NB4 (cell line): ENCODE measurements around the gene ETV5.

Experiments used
- DNase-seq: peaks from one replicate; pipeline ENCODE4 v3.0.0; 2010; ENCODE audit warnings: low read depth
- H3K4me3 ChIP-seq: one replicate; pipeline ENCODE4 v1.5.1; 2011; ENCODE audit warnings: mild to moderate bottlenecking, low read depth, low read length, moderate library complexity
- CTCF ChIP-seq: IDR thresholded peaks from one replicate; pipeline ENCODE4 v1.5.1; 2012; ENCODE audit warnings: low read depth, low read length
- MAX ChIP-seq: IDR thresholded peaks from 2 replicates; pipeline ENCODE4 v1.6.1; 2011; ENCODE audit warnings: low read depth, low read length
- MYC ChIP-seq: IDR thresholded peaks from 2 replicates; pipeline ENCODE4 v1.6.1; 2011; ENCODE audit warnings: low read depth, low read length
- POLR2A ChIP-seq: IDR thresholded peaks from 2 replicates; pipeline ENCODE4 v1.6.1; 2011; ENCODE audit warnings: mild to moderate bottlenecking; ENCODE audit not compliant: insufficient read length; ENCODE audit errors: extremely low read depth

Gene ETV5

GRCh38 chr3:186075931-186076567 is 32.8 kb downstream of the ETV5 start:
- TF ChIP-seq MYC (no peak), POLR2A (no peak), MAX (no peak), CTCF (no peak)
- no peak overlapping the region for H3K4me3 ChIP-seq
- DNase-seq, result no peak

- H3K4me3 ChIP-seq, result no peak overlapping the region
- no peak for DNase-seq
- no peak for TF ChIP-seq MYC
- no peak for TF ChIP-seq MAX
- no peak for TF ChIP-seq POLR2A
- TF ChIP-seq CTCF, result no peak
Measured at GRCh38 chr3:186075489-186075888, 33.4 kb downstream of the ETV5 start.

GRCh38 chr3:186073641-186074040 is 35.2 kb downstream of the ETV5 start:
- DNase-seq, result no peak
- no peak for TF ChIP-seq POLR2A
- H3K4me3 ChIP-seq, result no peak overlapping the region

- no peak overlapping the region for H3K4me3 ChIP-seq
- DNase-seq, result no peak
- no peak for TF ChIP-seq MYC
- no peak for TF ChIP-seq POLR2A
- no peak for TF ChIP-seq CTCF
- no peak for TF ChIP-seq MAX
Measured at GRCh38 chr3:186070996-186071395, 37.9 kb downstream of the ETV5 start.

GRCh38 chr3:186070550-186070949 is 38.3 kb downstream of the ETV5 start:
- no peak for DNase-seq
- H3K4me3 ChIP-seq, result no peak overlapping the region
- no peak for TF ChIP-seq MAX
- no peak for TF ChIP-seq CTCF
- TF ChIP-seq POLR2A, result no peak
- TF ChIP-seq MYC, result no peak

- TF ChIP-seq POLR2A (no peak), MYC (no peak)
- H3K4me3 ChIP-seq, result no peak overlapping the region
- DNase-seq, result no peak
Measured at GRCh38 chr3:186070133-186070532, 38.8 kb downstream of the ETV5 start.

GRCh38 chr3:186069199-186069598 is 39.7 kb downstream of the ETV5 start:
- no peak for TF ChIP-seq CTCF
- no peak for TF ChIP-seq POLR2A
- TF ChIP-seq MAX, result no peak
- no peak for TF ChIP-seq MYC
- H3K4me3 ChIP-seq, result no peak overlapping the region
- DNase-seq, result no peak
